H1 (cell line): ENCODE data around the gene MDFIC. TPM values are rescaled to one million over a fixed set of nuclear protein-coding genes. Genes with fewer than 3 reads are reported as not detected.

Experiments used
- CHD7 ChIP-seq: fragments of 300-600 bp; sonication (generic); IDR thresholded peaks from 2 replicates; pipeline ENCODE4 v1.7.1; 2012; ENCODE audit warnings: low read length, moderate library complexity, mild to moderate bottlenecking, inconsistent platforms; ENCODE audit not compliant: insufficient replicate concordance
- POU5F1 ChIP-seq: IDR thresholded peaks from 2 replicates; pipeline ENCODE4 v1.6.1; 2011; ENCODE audit warnings: low read depth, mild to moderate bottlenecking, low read length, moderate library complexity
- polyA plus RNA-seq, 7 experiments: library from polyadenylated mRNA; depleted of rRNA in 3 of 7; stranded (reverse) in 5 of 7; unstranded in 2 of 7; fragments of >200 nt in 5 of 7; fragments of 200-250 nt in 2 of 7; gene quantifications; 1 replicate in 5 of 7; 2 replicates in 1 of 7; 4 replicates in 1 of 7; pipeline versions ENCODE4 v1.2.1 to v1.2.3, GENCODE V29; 2011 to 2013; ENCODE audit warnings: missing spikeins in 2 of 7, mixed read lengths in 2 of 7
- total RNA-seq: library from RNA; stranded (reverse); fragmentation: NEBNext Ultra II Directional; extraction: Animal tissue kit (Norgen Biotek cat#: 25700); gene quantifications from 2 replicates; pipeline ENCODE4 v1.2.1, GENCODE V29; 2021
- TF ChIP-seq, protein P1 (sequence below): IDR thresholded peaks from 2 replicates; pipeline ENCODE4 v1.6.1; 2011; ENCODE audit warnings: low read length, improper control_type of control experiment

The MDFIC gene
- total and polyA plus RNA-seq, 2 of the 8 experiments (the other 6 are each of a cell fraction or from before 2014, with no cell fraction given), result 2.3 to 11.4 TPM

DNA sequence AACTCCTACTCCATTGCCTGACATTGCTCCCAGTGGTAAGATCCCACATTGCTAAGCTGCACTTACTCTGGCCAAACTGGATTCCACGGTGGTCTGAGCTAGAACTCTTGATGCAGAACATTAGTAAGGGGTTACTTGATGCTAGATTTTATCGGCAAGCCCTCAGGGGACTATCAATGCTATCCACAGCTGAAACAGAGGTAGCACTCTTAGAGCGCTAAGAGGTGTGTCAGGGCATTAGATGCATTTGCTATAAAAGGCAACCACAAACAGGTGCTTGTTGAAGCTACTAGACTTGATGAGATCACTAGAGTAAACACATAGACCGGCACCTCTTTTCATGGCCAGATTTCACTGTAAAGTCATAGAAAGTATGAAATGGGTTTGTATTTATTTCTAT is 116.3 kb downstream of the MDFIC start (continued):
- TF ChIP-seq CHD7 (no peak), POU5F1 (no peak)
- TF ChIP-seq, protein P1, sequence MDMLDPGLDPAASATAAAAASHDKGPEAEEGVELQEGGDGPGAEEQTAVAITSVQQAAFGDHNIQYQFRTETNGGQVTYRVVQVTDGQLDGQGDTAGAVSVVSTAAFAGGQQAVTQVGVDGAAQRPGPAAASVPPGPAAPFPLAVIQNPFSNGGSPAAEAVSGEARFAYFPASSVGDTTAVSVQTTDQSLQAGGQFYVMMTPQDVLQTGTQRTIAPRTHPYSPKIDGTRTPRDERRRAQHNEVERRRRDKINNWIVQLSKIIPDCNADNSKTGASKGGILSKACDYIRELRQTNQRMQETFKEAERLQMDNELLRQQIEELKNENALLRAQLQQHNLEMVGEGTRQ, result no peak
- TF ChIP-seq, all 59 proteins: peak for 0
